ENCODE data around the gene C9orf85. TPM values are rescaled to one million over a fixed set of nuclear protein-coding genes. Genes with fewer than 3 reads are reported as not detected.

Gene C9orf85
- total RNA-seq, 4 donors from 2014 or later = 12.3 to 18.4 (median 16.0) TPM

GRCh38 chr9:71915495-71915894 lies 4.1 kb downstream of the C9orf85 start:
- Histone ChIP-seq H3K9me3 (no peaks in the 10 kb centered on the region), H3K4me1 (peaks cover 0 to 23% (median 11%) of the 10 kb centered on the region in 4 donors), H3K36me3 (peaks cover 0 to 5% (median 0%) of the 10 kb centered on the region in 3 donors), H3K27me3 (no peaks in the 10 kb centered on the region), H3K27ac (no peak overlapping the region), H3K4me3 (no peak overlapping the region)
- TF ChIP-seq CTCF (IDR thresholded peaks at IDR 0.05) = no peak
- no peak for DNase-seq (ENCODE audit: low spot score in 2 of 2)

- no peak for TF ChIP-seq EP300 (IDR thresholded peaks at IDR 0.05)
- no peak for TF ChIP-seq POLR2A (IDR thresholded peaks at IDR 0.05)
- no peak for TF ChIP-seq CTCF (IDR thresholded peaks at IDR 0.05)
- H3K36me3 ChIP-seq = peaks cover 0 to 5% (median 0%) of the 10 kb centered on the region in 3 donors
- DNase-seq (ENCODE audit: low spot score in 2 of 2) = no peak
Measured at GRCh38 chr9:71916834-71917534, 5.5 kb downstream of the C9orf85 start.

GRCh38 chr9:71918419-71918818 lies 7.0 kb downstream of the C9orf85 start:
- no peaks in the 10 kb centered on the region for H3K9me3 ChIP-seq
- peaks cover 0 to 13% (median 0%) of the 10 kb centered on the region in 3 donors for H3K36me3 ChIP-seq
- H3K4me3 ChIP-seq = no peak overlapping the region
- H3K4me1 ChIP-seq = peaks cover 0 to 8% (median under 1%) of the 10 kb centered on the region in 4 donors
- H3K27me3 ChIP-seq = no peaks in the 10 kb centered on the region
- no peak overlapping the region for H3K27ac ChIP-seq
- no peak for DNase-seq (ENCODE audit: low spot score in 2 of 2)
- TF ChIP-seq EP300 (IDR thresholded peaks at IDR 0.05) = no peak
- TF ChIP-seq CTCF (IDR thresholded peaks at IDR 0.05) = no peak
- no peak for TF ChIP-seq POLR2A (IDR thresholded peaks at IDR 0.05)
- 96% methylated on average over 5 of the region's 5 CpGs for WGBS, 2 donors

More at GRCh38 chr9:71916834-71917534, 5.5 kb downstream of the C9orf85 start:
- Histone ChIP-seq H3K27me3 (no peaks in the 10 kb centered on the region), H3K4me1 (peaks cover 0 to 22% (median 11%) of the 10 kb centered on the region in 4 donors), H3K9me3 (no peaks in the 10 kb centered on the region), H3K4me3 (no peak overlapping the region), H3K27ac (no peak overlapping the region)

GRCh38 chr9:71920456-71921189 lies 9.2 kb downstream of the C9orf85 start:
- Histone ChIP-seq H3K4me3 (no peak overlapping the region), H3K36me3 (peaks cover 0 to 13% (median 0%) of the 10 kb centered on the region in 3 donors), H3K9me3 (no peaks in the 10 kb centered on the region), H3K27ac (no peak overlapping the region), H3K27me3 (no peaks in the 10 kb centered on the region), H3K4me1 (peaks cover 0 to 4% (median 2%) of the 10 kb centered on the region in 4 donors)
- TF ChIP-seq CTCF (IDR thresholded peaks at IDR 0.05) (no peak), POLR2A (IDR thresholded peaks at IDR 0.05) (no peak), EP300 (IDR thresholded peaks at IDR 0.05) (no peak)
- DNase-seq (ENCODE audit: low spot score in 2 of 2) = no peak
- 68 to 74% methylated on average over 1 of the region's 1 CpG for WGBS, 2 donors

- H3K27ac ChIP-seq = no peak overlapping the region
- no peaks in the 10 kb centered on the region for H3K9me3 ChIP-seq
- peaks cover 0 to 10% (median 2%) of the 10 kb centered on the region in 4 donors for H3K4me1 ChIP-seq
- peaks cover 0 to 13% (median 0%) of the 10 kb centered on the region in 3 donors for H3K36me3 ChIP-seq
- TF ChIP-seq EP300 (IDR thresholded peaks at IDR 0.05) = no peak
- no peak for TF ChIP-seq CTCF (IDR thresholded peaks at IDR 0.05)
- no peak for TF ChIP-seq POLR2A (IDR thresholded peaks at IDR 0.05)
- H3K27me3 ChIP-seq = no peaks in the 10 kb centered on the region
- no peak for DNase-seq (ENCODE audit: low spot score in 2 of 2)
- H3K4me3 ChIP-seq = no peak overlapping the region
Measured at GRCh38 chr9:71921190-71921814, 9.9 kb downstream of the C9orf85 start.
